Hepatocyte (in vitro differentiated cells): ENCODE data around the gene LTF.

ENCODE experiments used
- CTCF ChIP-seq: fragments of 200-600 bp; sonication (generic); IDR thresholded peaks from 2 replicates; pipeline ENCODE4 v1.5.1; 2016; ENCODE audit warnings: antibody characterized with exemption, mild to moderate bottlenecking; ENCODE audit not compliant: poor library complexity
- EZH2phosphoT487 ChIP-seq: fragments of 200-600 bp; sonication (generic); IDR thresholded peaks from one replicate; pipeline ENCODE4 v1.6.1; 2018; ENCODE audit warnings: antibody characterized with exemption, mild to moderate bottlenecking, low read depth, moderate library complexity; ENCODE audit not compliant: unreplicated experiment, severe bottlenecking

DNA sequence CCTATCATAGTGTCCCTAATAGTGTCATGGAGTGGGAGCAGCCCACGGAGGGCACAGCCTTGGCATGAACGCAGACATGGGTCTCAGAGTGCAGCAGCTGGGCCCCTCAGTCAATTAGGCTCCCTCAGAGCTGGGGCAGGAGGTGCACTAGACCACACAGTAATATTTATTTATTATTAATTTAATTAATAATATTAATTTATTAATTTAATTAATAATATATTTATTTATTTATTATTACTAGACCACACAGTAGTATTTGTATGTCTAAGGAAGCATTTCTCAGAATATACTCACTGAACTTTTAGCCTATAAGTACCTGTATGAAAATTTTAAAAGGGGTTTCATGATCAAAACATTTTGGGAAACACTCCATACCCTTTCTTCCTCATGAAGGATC is 63.1 kb downstream of the LTF start:
- TF ChIP-seq EZH2phosphoT487 (no peak), CTCF (no peak)
